LNCaP clone FGC (cell line): ENCODE results near the gene ACVRL1.

Experiments
- DNase-seq: peaks from one replicate; pipeline ENCODE4 v3.0.0-alpha.2; 2011; ENCODE audit warnings: low read depth
- H3K4me3 ChIP-seq: 2 replicates; pipeline ENCODE4 v1.5.1; 2011; ENCODE audit warnings: mild to moderate bottlenecking, low read depth, low read length, control low read depth
- CTCF ChIP-seq: IDR thresholded peaks from 2 replicates; pipeline ENCODE4 v1.5.1; 2012; ENCODE audit warnings: mild to moderate bottlenecking; ENCODE audit not compliant: control insufficient read depth, insufficient read depth; ENCODE audit errors: extremely low read depth

Gene ACVRL1

GRCh38 chr12:51907083-51907855, at the start of gene ACVRL1:
ACVRL1 (plus strand) TSS chr12:51907504; CDS start chr12:51912475, 4,971 bp downstream.
- no peak for TF ChIP-seq CTCF
- DNase-seq = no peak
- H3K4me3 ChIP-seq = no peak within 1 kb of the TSS

GRCh38 chr12:51860986-51861385, 46.3 kb upstream of the ACVRL1 start:
- DNase-seq = no peak
- no peak overlapping the region for H3K4me3 ChIP-seq
- TF ChIP-seq CTCF = no peak

GRCh38 chr12:51862947-51863346, 44.4 kb upstream of the ACVRL1 start:
- no peak overlapping the region for H3K4me3 ChIP-seq
- DNase-seq = no peak
- TF ChIP-seq CTCF = no peak

- no peak for DNase-seq
- TF ChIP-seq CTCF = no peak
- H3K4me3 ChIP-seq = no peak overlapping the region
Measured at GRCh38 chr12:51863363-51863932, 43.9 kb upstream of the ACVRL1 start.

GRCh38 chr12:51863933-51864832, 43.1 kb upstream of the ACVRL1 start:
- H3K4me3 ChIP-seq = no peak overlapping the region
- no peak for DNase-seq
- no peak for TF ChIP-seq CTCF

- no peak for TF ChIP-seq CTCF
- no peak overlapping the region for H3K4me3 ChIP-seq
- no peak for DNase-seq
Measured at GRCh38 chr12:51864833-51865670, 42.3 kb upstream of the ACVRL1 start.
